Activated naive CD4-positive, alpha-beta T cell treated with anti-CD3 and anti-CD28 coated beads, Interleukin-2, amount 50 U/mL, for 72 hours (primary cell): ENCODE results near the gene PTPRD. TPM values are rescaled to one million over a fixed set of nuclear protein-coding genes. Genes with fewer than 3 reads are reported as not detected.

Experiments used
- ATAC-seq, 2 donors: fragments of 150-1000 bp; cut with Tn5 transposase; 2 replicates each; pipeline ENCODE4 v1.10.0; 2021; ENCODE audit warnings: mild to moderate bottlenecking in 2 of 2, moderate library complexity in 2 of 2
- DNase-seq, 2 donors: peaks; one replicate each; pipeline ENCODE4 v3.0.0; 2021 to 2022; ENCODE audit warnings: low spot score in 2 of 2
- H3K27ac Mint-ChIP-seq, 2 donors: one replicate each; pipeline ENCODE4 v1.8.0; 2022; ENCODE audit warnings: mild to moderate bottlenecking in 2 of 2, mixed read lengths in 2 of 2
- H3K36me3 Mint-ChIP-seq, 2 donors: one replicate each; pipeline ENCODE4 v1.8.0; 2022; ENCODE audit warnings: mixed read lengths in 2 of 2
- H3K9me3 Mint-ChIP-seq, 2 donors: one replicate each; pipeline ENCODE4 v1.8.0; 2022; ENCODE audit warnings: mixed read lengths in 2 of 2
- total RNA-seq, 2 donors: library from RNA; stranded (reverse); gene quantifications; one replicate each; pipeline ENCODE4 v1.2.3, GENCODE V29; 2022

PTPRD gene
- total RNA-seq, 2 donors from 2014 or later = not detected

- no peaks in the 10 kb centered on the region for H3K36me3 Mint-ChIP-seq
- no peak for ATAC-seq
- H3K27ac Mint-ChIP-seq = no peak overlapping the region
- H3K9me3 Mint-ChIP-seq = peaks cover 11 to 16% of the 10 kb centered on the region in 2 donors
- DNase-seq = no peak
These were observed 440.3 kb downstream of the PTPRD start for GRCh38 chr9:10172476-10172875.

- no peak overlapping the region for H3K27ac Mint-ChIP-seq
- DNase-seq (no peak), ATAC-seq (no peak)
- H3K36me3 Mint-ChIP-seq = no peaks in the 10 kb centered on the region
- H3K9me3 Mint-ChIP-seq = peaks cover 5% of the 10 kb centered on the region in 2 donors
These were observed 444.6 kb downstream of the PTPRD start for GRCh38 chr9:10168241-10168640.

GRCh38 chr9:10148796-10149195 lies 464.0 kb downstream of the PTPRD start:
- DNase-seq (no peak), ATAC-seq (no peak)
- peaks cover 4 to 9% of the 10 kb centered on the region in 2 donors for H3K9me3 Mint-ChIP-seq
- H3K27ac Mint-ChIP-seq = no peak overlapping the region
- H3K36me3 Mint-ChIP-seq = no peaks in the 10 kb centered on the region

GRCh38 chr9:10146517-10147331 lies 466.1 kb downstream of the PTPRD start:
- Mint-ChIP-seq H3K36me3 (no peaks in the 10 kb centered on the region), H3K9me3 (peaks cover 8 to 9% of the 10 kb centered on the region in 2 donors), H3K27ac (no peak overlapping the region)
- DNase-seq = no peak
- no peak for ATAC-seq

GRCh38 chr9:10144355-10144754 lies 468.4 kb downstream of the PTPRD start:
- ATAC-seq (no peak), DNase-seq (no peak)
- Mint-ChIP-seq H3K36me3 (no peaks in the 10 kb centered on the region), H3K27ac (no peak overlapping the region), H3K9me3 (peaks cover 7 to 8% of the 10 kb centered on the region in 2 donors)

GRCh38 chr9:10135553-10135952 lies 477.2 kb downstream of the PTPRD start:
- H3K27ac Mint-ChIP-seq = no peak overlapping the region
- peaks cover 10 to 19% of the 10 kb centered on the region in 2 donors for H3K9me3 Mint-ChIP-seq
- no peak for ATAC-seq
- DNase-seq = no peak
- no peaks in the 10 kb centered on the region for H3K36me3 Mint-ChIP-seq

GRCh38 chr9:10134266-10134665 lies 478.5 kb downstream of the PTPRD start:
- H3K27ac Mint-ChIP-seq = no peak overlapping the region
- peaks cover 10 to 19% of the 10 kb centered on the region in 2 donors for H3K9me3 Mint-ChIP-seq

GRCh38 chr9:10130061-10130675 lies 482.6 kb downstream of the PTPRD start:
- DNase-seq = no peak
- ATAC-seq = no peak
- H3K36me3 Mint-ChIP-seq = no peaks in the 10 kb centered on the region
- H3K27ac Mint-ChIP-seq = no peak overlapping the region
- peaks cover 9 to 11% of the 10 kb centered on the region in 2 donors for H3K9me3 Mint-ChIP-seq

More at GRCh38 chr9:10134266-10134665, 478.5 kb downstream of the PTPRD start:
- DNase-seq (no peak), ATAC-seq (no peak)
- no peaks in the 10 kb centered on the region for H3K36me3 Mint-ChIP-seq

GRCh38 chr9:10127867-10128266 lies 484.9 kb downstream of the PTPRD start:
- no peak for DNase-seq
- Mint-ChIP-seq H3K9me3 (peaks cover 7% of the 10 kb centered on the region in 2 donors), H3K27ac (no peak overlapping the region), H3K36me3 (no peaks in the 10 kb centered on the region)
- ATAC-seq = no peak

GRCh38 chr9:10112798-10113197 lies 500.0 kb downstream of the PTPRD start:
- ATAC-seq (no peak), DNase-seq (no peak)
- H3K27ac Mint-ChIP-seq = no peak overlapping the region
- peaks cover 4 to 16% of the 10 kb centered on the region in 2 donors for H3K9me3 Mint-ChIP-seq
- H3K36me3 Mint-ChIP-seq = no peaks in the 10 kb centered on the region

GRCh38 chr9:10112070-10112469 lies 500.7 kb downstream of the PTPRD start:
- H3K27ac Mint-ChIP-seq = no peak overlapping the region
- DNase-seq (no peak), ATAC-seq (no peak)
- H3K36me3 Mint-ChIP-seq = no peaks in the 10 kb centered on the region
- H3K9me3 Mint-ChIP-seq = peaks cover 4 to 17% of the 10 kb centered on the region in 2 donors

- no peaks in the 10 kb centered on the region for H3K36me3 Mint-ChIP-seq
- H3K27ac Mint-ChIP-seq = no peak overlapping the region
- ATAC-seq = no peak
- peaks cover 9 to 17% of the 10 kb centered on the region in 2 donors for H3K9me3 Mint-ChIP-seq
- no peak for DNase-seq
These were observed 504.0 kb downstream of the PTPRD start for GRCh38 chr9:10108815-10109214.

- ATAC-seq = no peak
- Mint-ChIP-seq H3K9me3 (peaks cover 5 to 12% of the 10 kb centered on the region in 2 donors), H3K27ac (no peak overlapping the region), H3K36me3 (no peaks in the 10 kb centered on the region)
- DNase-seq = no peak
These were observed 508.0 kb downstream of the PTPRD start for GRCh38 chr9:10104774-10105173.

GRCh38 chr9:10095208-10095607 lies 517.6 kb downstream of the PTPRD start:
- H3K27ac Mint-ChIP-seq = no peak overlapping the region
- no peaks in the 10 kb centered on the region for H3K36me3 Mint-ChIP-seq
- H3K9me3 Mint-ChIP-seq = peaks cover 0 to 11% of the 10 kb centered on the region in 2 donors
- no peak for DNase-seq
- no peak for ATAC-seq

- Mint-ChIP-seq H3K36me3 (no peaks in the 10 kb centered on the region), H3K9me3 (peaks cover 0 to 11% of the 10 kb centered on the region in 2 donors), H3K27ac (no peak overlapping the region)
- DNase-seq = no peak
- ATAC-seq = no peak
These were observed 518.2 kb downstream of the PTPRD start for GRCh38 chr9:10094563-10094962.

- H3K9me3 Mint-ChIP-seq = peaks cover 0 to 31% of the 10 kb centered on the region in 2 donors
- no peak overlapping the region for H3K27ac Mint-ChIP-seq
- no peak for DNase-seq
- no peak for ATAC-seq
- H3K36me3 Mint-ChIP-seq = no peaks in the 10 kb centered on the region
These were observed 532.8 kb downstream of the PTPRD start for GRCh38 chr9:10080012-10080411.

- no peak for DNase-seq
- Mint-ChIP-seq H3K27ac (no peak overlapping the region), H3K9me3 (peaks cover 0 to 31% of the 10 kb centered on the region in 2 donors), H3K36me3 (no peaks in the 10 kb centered on the region)
- ATAC-seq = no peak
These were observed 533.4 kb downstream of the PTPRD start for GRCh38 chr9:10079284-10079964.
